Esophagus muscularis mucosa (tissue), 3 donors: Measurements from ENCODE around the gene SPATA25.
"Not testable (repeated sequence)": the region's sequence is repeated elsewhere in the genome, so short reads cannot be mapped to it uniquely, and the experiment has no call there.

Experiments
- CTCF ChIP-seq, 3 experiments: fragments of 200-600 bp in 2 of 3; fragments of 450-650 bp in 1 of 3; sonication (generic) in 2 of 3; IDR thresholded peaks; one replicate each; pipeline ENCODE4 v1.5.1; 2017 to 2019; ENCODE audit warnings: antibody characterized with exemption in 3 of 3, mild to moderate bottlenecking in 2 of 3, moderate library complexity in 1 of 3
- POLR2A ChIP-seq: fragments of 450-650 bp; IDR thresholded peaks from one replicate; pipeline ENCODE4 v1.6.1; 2017; ENCODE audit warnings: antibody characterized with exemption, moderate library complexity, mild to moderate bottlenecking, low read depth

DNA sequence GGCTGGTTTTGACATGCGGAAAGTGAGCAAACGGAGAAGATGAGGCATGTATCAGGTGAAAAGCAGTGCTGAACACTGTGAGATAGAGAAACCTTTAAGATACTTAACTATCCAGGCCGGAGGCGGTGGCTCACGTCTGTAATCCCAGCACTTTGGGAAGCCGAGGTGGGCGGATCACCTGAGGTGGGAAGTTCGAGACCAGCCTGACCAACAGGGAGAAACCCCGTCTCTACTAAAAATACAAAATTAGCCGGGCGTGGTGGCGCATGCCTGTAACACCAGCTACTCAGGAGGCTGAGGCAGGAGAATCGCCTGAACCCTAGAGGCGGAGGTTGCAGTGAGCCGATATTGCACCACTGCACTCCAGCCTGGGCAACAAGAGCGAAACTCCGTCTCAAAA is 44.3 kb upstream of the SPATA25 start:
- TF ChIP-seq POLR2A; CTCF (IDR thresholded peaks at IDR 0.05): not testable (repeated sequence)
